Measurements from ENCODE around the gene TBC1D24. TPM values are rescaled to one million over a fixed set of nuclear protein-coding genes. Genes with fewer than 3 reads are reported as not detected.

Gene TBC1D24
- total and polyA plus RNA-seq, 9 of the 15 experiments (the other 6 are each of a cell fraction or from before 2014, with no cell fraction given) = 1.7 to 22.6 (median 7.2) TPM

GRCh38 chr16:2513405-2514332 is 38.7 kb downstream of the TBC1D24 start, which contains the start of gene ATP6V0C (continued):
- TF ChIP-seq HDAC8 (tag; IDR thresholded peaks at IDR 0.05) (no peak), FOXJ3 (CRISPR knock-in tag; IDR thresholded peaks at IDR 0.05) (no peak), ETS1 (conservative IDR thresholded peaks at IDR 0.05; ENCODE audit: control insufficient read depth, low read depth, low read length) (peak; percentile 87; the same call in 1 of the 2 replicates), ZNF695 (CRISPR knock-in tag; IDR thresholded peaks at IDR 0.05) (no peak), RBM34 (IDR thresholded peaks at IDR 0.05; ENCODE audit: borderline replicate concordance, insufficient read depth, low read length) (no peak), KAT7 (CRISPR knock-in tag; IDR thresholded peaks at IDR 0.05; ENCODE audit: borderline replicate concordance) (no peak; the same call in 1 of the 2 replicates), CREB5 (CRISPR knock-in tag; IDR thresholded peaks at IDR 0.05) (no peak), KDM5B (IDR thresholded peaks at IDR 0.05; ENCODE audit: insufficient replicate concordance, low read depth, low read length) (peak; percentile 52), ZNF431 (CRISPR knock-in tag; IDR thresholded peaks at IDR 0.05) (no peak), GABPB1 (CRISPR knock-in tag; IDR thresholded peaks at IDR 0.05) (peak; percentile 55), GTF2E2 (tag; IDR thresholded peaks at IDR 0.05) (peak; percentile 87), RBM22 (IDR thresholded peaks at IDR 0.05; ENCODE audit: low read depth, low read length, poor library complexity, severe bottlenecking) (peak; percentile 63), ZNF589 (CRISPR knock-in tag; IDR thresholded peaks at IDR 0.05; ENCODE audit: low read depth) (no peak), TCF7 (IDR thresholded peaks at IDR 0.05; ENCODE audit: borderline replicate concordance) (no peak), JUND (IDR thresholded peaks at IDR 0.05; ENCODE audit: borderline replicate concordance, low read depth, low read length) (peak; percentile 92), JUND (tag; IDR thresholded peaks at IDR 0.05; ENCODE audit: borderline replicate concordance, low read depth, low read length) (peak; percentile 6; the same call in 1 of the 3 replicates), EZH2 (IDR thresholded peaks at IDR 0.05; ENCODE audit: borderline replicate concordance, low read depth, low read length) (no peak), FOXP1 (CRISPR knock-in tag; IDR thresholded peaks at IDR 0.05) (no peak), MAFK (IDR thresholded peaks at IDR 0.05; ENCODE audit: low read length) (no peak), ZBTB12 (CRISPR knock-in tag; IDR thresholded peaks at IDR 0.05) (peak; percentile 84), DLX4 (CRISPR knock-in tag; IDR thresholded peaks at IDR 0.05) (no peak), ZNF347 (CRISPR knock-in tag; IDR thresholded peaks at IDR 0.05; ENCODE audit: low read depth) (no peak), NCOA6 (IDR thresholded peaks at IDR 0.05) (no peak)
